Measurements from ENCODE around the gene SNX7.

Gene SNX7

GRCh38 chr1:98735756-98736155 is 74.2 kb downstream of the SNX7 start:
- no peak for TF ChIP-seq MAX (IDR thresholded peaks at IDR 0.05)
- TF ChIP-seq REST (IDR thresholded peaks at IDR 0.05; ENCODE audit: low read depth), result no peak
- TF ChIP-seq CREB1 (IDR thresholded peaks at IDR 0.05; ENCODE audit: low read depth), result no peak
- TF ChIP-seq RAD21 (IDR thresholded peaks at IDR 0.05; ENCODE audit: low read depth), result no peak
- TF ChIP-seq FOXM1 (IDR thresholded peaks at IDR 0.05; ENCODE audit: borderline replicate concordance, low read depth), result no peak
- TF ChIP-seq TCF12 (IDR thresholded peaks at IDR 0.05; ENCODE audit: low read depth), result no peak
- TF ChIP-seq TAF1 (IDR thresholded peaks at IDR 0.05; ENCODE audit: low read depth), result no peak
- TF ChIP-seq EGR1 (IDR thresholded peaks at IDR 0.05), result no peak
- no peak for TF ChIP-seq ZBTB7A (IDR thresholded peaks at IDR 0.05; ENCODE audit: low read depth)
- TF ChIP-seq YY1 (IDR thresholded peaks at IDR 0.05; ENCODE audit: low read depth), result no peak
- no peak for TF ChIP-seq EP300 (IDR thresholded peaks at IDR 0.05; ENCODE audit: borderline replicate concordance)
- TF ChIP-seq TEAD4 (IDR thresholded peaks at IDR 0.05), result no peak

- no peak for TF ChIP-seq TCF12 (IDR thresholded peaks at IDR 0.05; ENCODE audit: low read depth)
- TF ChIP-seq ZBTB7A (IDR thresholded peaks at IDR 0.05; ENCODE audit: low read depth), result no peak
- no peak for TF ChIP-seq EGR1 (IDR thresholded peaks at IDR 0.05)
- TF ChIP-seq REST (IDR thresholded peaks at IDR 0.05; ENCODE audit: low read depth), result no peak
- TF ChIP-seq FOXM1 (IDR thresholded peaks at IDR 0.05; ENCODE audit: borderline replicate concordance, low read depth), result no peak
- no peak for TF ChIP-seq RAD21 (IDR thresholded peaks at IDR 0.05; ENCODE audit: low read depth)
- no peak for TF ChIP-seq EP300 (IDR thresholded peaks at IDR 0.05; ENCODE audit: borderline replicate concordance)
- no peak for TF ChIP-seq TEAD4 (IDR thresholded peaks at IDR 0.05)
- no peak for TF ChIP-seq NFIC (IDR thresholded peaks at IDR 0.05)
- no peak for TF ChIP-seq CEBPB (IDR thresholded peaks at IDR 0.05)
- no peak for TF ChIP-seq YY1 (IDR thresholded peaks at IDR 0.05; ENCODE audit: low read depth)
- TF ChIP-seq USF1 (IDR thresholded peaks at IDR 0.05), result no peak
- no peak for TF ChIP-seq TAF1 (IDR thresholded peaks at IDR 0.05; ENCODE audit: low read depth)
- TF ChIP-seq MAX (IDR thresholded peaks at IDR 0.05), result no peak
- TF ChIP-seq CREB1 (IDR thresholded peaks at IDR 0.05; ENCODE audit: low read depth), result no peak
These were observed 76.3 kb downstream of the SNX7 start for GRCh38 chr1:98737835-98738234.

- no peak for TF ChIP-seq ZBTB7A (IDR thresholded peaks at IDR 0.05; ENCODE audit: low read depth)
These were observed 78.2 kb downstream of the SNX7 start for GRCh38 chr1:98739762-98740161.

- TF ChIP-seq USF1 (IDR thresholded peaks at IDR 0.05) (no peak), MAX (IDR thresholded peaks at IDR 0.05) (no peak), CREB1 (IDR thresholded peaks at IDR 0.05; ENCODE audit: low read depth) (no peak), CEBPB (IDR thresholded peaks at IDR 0.05) (no peak), EP300 (IDR thresholded peaks at IDR 0.05; ENCODE audit: borderline replicate concordance) (no peak), NFIC (IDR thresholded peaks at IDR 0.05) (no peak), ZBTB7A (IDR thresholded peaks at IDR 0.05; ENCODE audit: low read depth) (no peak), FOXM1 (IDR thresholded peaks at IDR 0.05; ENCODE audit: borderline replicate concordance, low read depth) (no peak), REST (IDR thresholded peaks at IDR 0.05; ENCODE audit: low read depth) (no peak), TCF12 (IDR thresholded peaks at IDR 0.05; ENCODE audit: low read depth) (no peak), YY1 (IDR thresholded peaks at IDR 0.05; ENCODE audit: low read depth) (no peak), EGR1 (IDR thresholded peaks at IDR 0.05) (no peak), TEAD4 (IDR thresholded peaks at IDR 0.05) (no peak), RAD21 (IDR thresholded peaks at IDR 0.05; ENCODE audit: low read depth) (no peak), TAF1 (IDR thresholded peaks at IDR 0.05; ENCODE audit: low read depth) (no peak)
These were observed 79.6 kb downstream of the SNX7 start for GRCh38 chr1:98741164-98741563.

All from Ishikawa (cell line).